AG04450 (cell line): ENCODE measurements around the gene MIPEP. TPM values are rescaled to one million over a fixed set of nuclear protein-coding genes. Genes with fewer than 3 reads are reported as not detected.

Experiments used
- CTCF ChIA-PET: fragments of 300-600, 350-600 bp; formaldehyde crosslinking; extraction: SDS; loops from one replicate; lab custom pipeline; 2022; ENCODE audit warnings: antibody characterized with exemption, inconsistent platforms; lab: Charles Lee
- POLR2A ChIA-PET: fragments of 350-600 bp; formaldehyde crosslinking; extraction: SDS; loops from one replicate; lab custom pipeline; 2021; ENCODE audit warnings: antibody characterized with exemption, inconsistent platforms; lab: Yijun Ruan, JAX
- DNase-seq: peaks from one replicate; pipeline ENCODE4 v3.0.0-alpha.2; 2011; ENCODE audit warnings: low read depth, low spot score
- H3K27ac ChIP-seq: one replicate; pipeline ENCODE4 v1.5.1; 2012; ENCODE audit warnings: low read depth, low read length, control low read depth
- H3K27me3 ChIP-seq: one replicate; pipeline ENCODE4 v1.6.0; 2012; ENCODE audit warnings: low read length; ENCODE audit not compliant: control insufficient read depth, insufficient read depth
- H3K4me3 ChIP-seq: 2 replicates; pipeline ENCODE4 v1.5.1; 2011; ENCODE audit warnings: mild to moderate bottlenecking, low read depth, low read length, control low read depth
- H3K9me3 ChIP-seq: 2 replicates; pipeline ENCODE4 v1.5.1; 2012; ENCODE audit warnings: low read length; ENCODE audit not compliant: control insufficient read depth, insufficient read depth
- CTCF ChIP-seq: IDR thresholded peaks from 2 replicates; pipeline ENCODE4 v1.5.1; 2011; ENCODE audit warnings: low read depth, low read length, control low read depth, inconsistent platforms
- polyA plus RNA-seq: library from polyadenylated mRNA; depleted of rRNA; stranded (reverse); fragments of >200 nt; gene quantifications from 2 replicates; pipeline ENCODE4 v1.2.3, GENCODE V29; 2011

MIPEP gene
- polyA plus RNA-seq, 1 experiment = 40.8 TPM

GRCh38 chr13:23852351-23852750, 36.8 kb downstream of the MIPEP start:
- Histone ChIP-seq H3K27me3 (no peaks in the 10 kb centered on the region), H3K9me3 (no peaks in the 10 kb centered on the region), H3K4me3 (no peak overlapping the region), H3K27ac (no peak overlapping the region)
- ChIA-PET CTCF (no interaction called here), POLR2A (no interaction called here)
- TF ChIP-seq CTCF = no peak
- no peak for DNase-seq

- Histone ChIP-seq H3K9me3 (no peaks in the 10 kb centered on the region), H3K27me3 (no peaks in the 10 kb centered on the region), H3K4me3 (no peak overlapping the region), H3K27ac (no peak overlapping the region)
- POLR2A ChIA-PET = no interaction called here
- no peak for TF ChIP-seq CTCF
- DNase-seq = no peak
- CTCF ChIA-PET = no interaction called here
Measured at GRCh38 chr13:23851106-23851505, 38.1 kb downstream of the MIPEP start.

GRCh38 chr13:23850134-23850533, 39.1 kb downstream of the MIPEP start:
- Histone ChIP-seq H3K9me3 (no peaks in the 10 kb centered on the region), H3K27ac (no peak overlapping the region), H3K4me3 (no peak overlapping the region), H3K27me3 (no peaks in the 10 kb centered on the region)
- DNase-seq = no peak
- ChIA-PET POLR2A (no interaction called here), CTCF (no interaction called here)
- TF ChIP-seq CTCF = no peak

- ChIA-PET CTCF (no interaction called here), POLR2A (no interaction called here)
Measured at GRCh38 chr13:23849670-23850069, 39.5 kb downstream of the MIPEP start.

GRCh38 chr13:23848646-23849141, 40.5 kb downstream of the MIPEP start:
- Histone ChIP-seq H3K4me3 (no peak overlapping the region), H3K9me3 (no peaks in the 10 kb centered on the region), H3K27me3 (no peaks in the 10 kb centered on the region), H3K27ac (no peak overlapping the region)
- DNase-seq = no peak
- POLR2A ChIA-PET = no interaction called here
- CTCF ChIA-PET = no interaction called here
- no peak for TF ChIP-seq CTCF

More at GRCh38 chr13:23849670-23850069, 39.5 kb downstream of the MIPEP start:
- DNase-seq = no peak
- H3K27me3 ChIP-seq = no peaks in the 10 kb centered on the region
- TF ChIP-seq CTCF = no peak
- H3K27ac ChIP-seq = no peak overlapping the region
- H3K9me3 ChIP-seq = no peaks in the 10 kb centered on the region
- H3K4me3 ChIP-seq = no peak overlapping the region
